Head of caudate nucleus (tissue), 42 donors: ENCODE data around the gene VTI1A.
"Not testable (repeated sequence)": the region's sequence is repeated elsewhere in the genome, so short reads cannot be mapped to it uniquely, and the experiment has no call there.

Experiments
- DNase-seq, 42 donors: peaks; one replicate each; pipeline versions ENCODE4 v3.0.0 to v3.0.0-alpha.2; 2020 to 2021; ENCODE audit warnings: mixed read lengths in 7 of 42
- intact Hi-C: fragments of 100-400 bp; cut with DNase I; formaldehyde crosslinking; loops from one replicate; pipeline ENCODE4 v1.15.0; 2022

Gene VTI1A

GRCh38 chr10:112498806-112499205 is 51.8 kb downstream of the VTI1A start:
- DNase-seq, result no peak
- intact Hi-C loops, result no loop called here

DNA sequence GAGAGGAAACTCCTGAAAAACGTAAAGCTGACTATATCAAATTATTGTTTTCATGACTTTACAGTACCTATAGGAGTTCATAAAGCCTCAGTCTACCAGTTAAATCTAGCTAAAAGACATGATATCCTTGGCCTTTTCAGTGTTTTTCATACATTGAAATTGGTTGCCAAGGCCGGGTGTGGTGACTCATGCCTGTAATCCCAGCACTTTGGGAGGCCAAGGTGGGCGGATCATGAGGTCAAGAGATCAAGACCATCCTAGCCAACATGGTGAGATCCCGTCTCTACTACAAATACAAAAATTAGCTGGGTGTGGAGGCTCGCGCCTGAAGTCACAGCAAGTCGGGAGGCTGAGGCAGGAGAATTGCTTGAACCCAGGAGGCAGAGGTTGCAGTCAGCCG is 53.0 kb downstream of the VTI1A start:
- intact Hi-C loops, DNase-seq: not testable (repeated sequence)

DNA sequence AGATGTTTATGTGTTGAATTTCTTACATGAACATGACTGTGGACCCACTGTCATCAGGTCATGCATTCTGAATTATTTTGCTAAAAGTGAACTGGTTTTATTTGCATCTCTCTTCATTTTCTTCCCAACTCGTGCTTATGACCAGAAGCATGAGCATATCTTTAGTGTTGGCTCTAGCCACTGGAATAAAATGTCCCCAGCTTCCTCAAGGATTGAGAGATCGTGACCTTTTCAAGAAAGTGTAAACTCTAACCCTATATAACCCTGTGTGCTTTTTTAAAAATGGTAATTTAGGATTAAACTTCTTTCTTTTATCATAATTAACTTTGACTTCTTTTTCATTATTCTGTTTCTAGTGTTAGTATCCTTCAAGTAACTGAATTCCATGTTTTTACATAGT is 55.5 kb downstream of the VTI1A start:
- intact Hi-C loops, result no loop called here
- DNase-seq, result no peak

- no peak for DNase-seq
- intact Hi-C loops, result no loop called here
Measured at GRCh38 chr10:112503643-112504042, 56.6 kb downstream of the VTI1A start.

DNA sequence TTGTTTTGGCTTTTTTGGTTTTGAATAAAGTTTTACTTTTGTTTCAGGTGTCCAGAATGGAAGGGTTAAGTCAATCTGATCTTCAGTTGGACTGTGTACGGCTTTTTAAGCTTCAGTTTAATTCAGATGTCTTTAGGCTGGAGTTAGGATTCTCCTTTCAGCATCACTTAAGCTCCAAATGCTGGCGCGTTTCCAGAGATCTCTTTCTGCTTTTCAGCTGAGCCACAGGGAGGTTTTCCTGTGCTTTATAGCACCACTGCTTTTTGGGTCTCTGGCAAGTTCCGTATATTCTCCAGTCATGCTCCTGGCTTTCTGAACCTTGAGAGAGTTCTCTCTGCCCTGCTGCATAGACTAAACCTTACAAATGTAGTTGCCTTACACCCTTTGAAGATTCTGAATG is 60.0 kb downstream of the VTI1A start:
- DNase-seq, result peak in 1 of 42 donors; percentile 14
- intact Hi-C loops, result no loop called here

DNA sequence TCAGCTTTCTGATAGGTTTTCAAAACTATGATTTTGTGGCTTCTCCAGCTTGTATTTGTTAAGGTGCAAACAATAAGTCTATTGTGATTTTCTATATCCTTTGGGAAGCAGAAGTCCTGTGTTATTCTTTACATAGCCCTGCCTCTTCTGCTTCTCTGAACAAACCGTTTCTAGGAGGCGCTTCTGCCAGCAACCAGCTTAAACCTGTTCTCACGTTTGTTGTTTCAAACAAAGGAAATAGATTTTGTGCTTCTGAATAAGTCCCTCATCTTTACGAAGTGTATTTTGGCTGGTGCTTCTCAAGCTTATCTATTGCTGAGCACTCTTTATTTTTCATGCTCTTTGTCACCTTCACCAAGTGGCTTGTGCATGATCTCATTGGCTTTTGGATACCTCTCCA is 61.0 kb downstream of the VTI1A start:
- intact Hi-C loops, result no loop called here
- no peak for DNase-seq

DNA sequence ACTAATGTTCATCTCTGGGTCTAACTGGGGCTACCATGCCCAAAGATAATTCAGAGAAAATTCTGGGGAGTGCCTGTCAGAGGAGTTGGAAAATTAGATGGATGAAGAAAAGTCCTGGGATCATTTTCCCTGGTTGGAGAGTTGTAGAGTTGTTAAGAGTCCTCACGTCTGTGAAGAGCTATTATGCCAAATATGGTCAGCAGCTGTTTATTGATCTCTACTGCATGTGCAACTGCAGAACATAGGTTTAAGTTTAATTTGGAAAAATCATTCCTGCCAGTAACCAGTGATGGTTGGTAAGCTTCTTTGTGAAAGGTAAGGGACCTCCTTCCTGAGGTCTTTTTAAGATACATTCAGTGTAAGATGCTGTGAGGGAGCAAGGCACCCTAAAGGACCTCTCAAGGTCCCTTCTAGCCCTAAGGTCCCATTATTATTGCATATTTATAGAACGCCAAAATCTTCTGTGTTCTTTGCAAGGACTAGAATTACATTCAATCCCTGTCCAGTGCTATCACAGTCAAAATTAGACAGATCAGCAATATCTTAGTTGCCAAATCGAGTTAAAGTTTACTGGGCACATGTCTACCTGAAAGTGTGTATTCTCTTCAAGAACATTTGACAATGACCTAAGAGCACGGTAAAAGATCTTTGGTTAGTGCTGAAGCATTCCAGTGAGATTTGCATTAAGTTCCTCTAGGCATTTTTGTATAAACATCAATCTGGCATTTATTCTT is 62.7 kb downstream of the VTI1A start:
- no peak for DNase-seq
- intact Hi-C loops, result no loop called here

- intact Hi-C loops, result no loop called here
- DNase-seq, result no peak
Measured at GRCh38 chr10:112510384-112510783, 63.4 kb downstream of the VTI1A start.

- intact Hi-C loops, result no loop called here
Measured at GRCh38 chr10:112512294-112512693, 65.3 kb downstream of the VTI1A start.

DNA sequence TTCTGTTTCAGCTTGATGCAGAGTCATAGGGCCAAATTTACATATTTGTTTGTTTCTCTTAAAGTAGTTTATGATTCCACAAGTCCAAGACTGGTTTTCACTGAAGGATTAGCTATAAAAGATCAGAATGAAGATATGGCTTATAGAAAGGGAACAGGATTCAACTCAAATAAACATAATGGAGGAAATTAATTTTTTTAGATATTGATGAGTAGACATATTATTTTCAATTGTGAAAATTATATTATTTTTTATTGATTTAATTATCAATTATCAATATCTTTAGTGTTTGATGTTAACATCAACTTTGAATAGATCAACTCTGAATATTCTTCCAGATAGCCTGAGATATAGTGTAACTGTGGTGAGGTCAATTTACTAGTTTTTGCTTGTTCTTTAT is 68.1 kb downstream of the VTI1A start:
- DNase-seq, result no peak
- intact Hi-C loops, result no loop called here

More at GRCh38 chr10:112512294-112512693, 65.3 kb downstream of the VTI1A start:
- no peak for DNase-seq

DNA sequence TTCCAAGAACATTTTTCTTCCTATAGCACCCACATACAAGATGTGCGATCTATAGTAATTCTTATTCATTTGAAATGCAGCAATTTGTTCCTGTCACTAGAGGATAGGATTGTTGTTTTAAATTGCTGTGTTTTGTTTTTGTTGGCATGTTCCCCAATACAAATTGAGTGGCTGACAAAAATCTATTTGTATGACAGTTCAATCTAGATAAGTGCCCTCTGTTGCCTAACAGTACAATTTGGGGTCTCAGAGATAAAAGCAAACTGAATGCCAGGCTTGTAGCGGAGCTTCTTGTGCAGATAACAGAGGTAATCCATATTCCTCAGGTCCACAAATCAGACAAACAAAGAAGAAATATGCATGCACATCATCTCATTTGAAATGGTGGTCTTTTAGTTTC is 68.8 kb downstream of the VTI1A start:
- intact Hi-C loops, result no loop called here
- no peak for DNase-seq

DNA sequence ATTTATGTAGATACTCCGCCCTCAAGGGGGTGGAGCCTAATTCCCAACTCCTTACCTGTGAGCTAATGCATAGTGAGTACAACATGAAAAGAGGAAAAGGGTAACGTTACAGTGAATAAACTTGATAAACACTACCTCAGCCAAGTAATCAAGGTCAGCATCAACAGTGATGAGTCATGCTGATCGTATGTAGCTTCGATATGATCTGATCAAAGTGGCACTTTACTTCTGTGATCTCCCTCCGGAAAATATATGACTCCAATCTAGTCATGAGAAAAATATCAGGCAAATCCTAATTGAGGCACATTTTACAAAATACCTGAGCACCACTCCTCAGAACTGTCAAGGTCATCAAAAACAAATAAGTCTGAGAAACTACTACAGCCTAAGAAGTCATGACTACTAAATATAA is 70.4 kb downstream of the VTI1A start:
- intact Hi-C loops, result no loop called here

DNA sequence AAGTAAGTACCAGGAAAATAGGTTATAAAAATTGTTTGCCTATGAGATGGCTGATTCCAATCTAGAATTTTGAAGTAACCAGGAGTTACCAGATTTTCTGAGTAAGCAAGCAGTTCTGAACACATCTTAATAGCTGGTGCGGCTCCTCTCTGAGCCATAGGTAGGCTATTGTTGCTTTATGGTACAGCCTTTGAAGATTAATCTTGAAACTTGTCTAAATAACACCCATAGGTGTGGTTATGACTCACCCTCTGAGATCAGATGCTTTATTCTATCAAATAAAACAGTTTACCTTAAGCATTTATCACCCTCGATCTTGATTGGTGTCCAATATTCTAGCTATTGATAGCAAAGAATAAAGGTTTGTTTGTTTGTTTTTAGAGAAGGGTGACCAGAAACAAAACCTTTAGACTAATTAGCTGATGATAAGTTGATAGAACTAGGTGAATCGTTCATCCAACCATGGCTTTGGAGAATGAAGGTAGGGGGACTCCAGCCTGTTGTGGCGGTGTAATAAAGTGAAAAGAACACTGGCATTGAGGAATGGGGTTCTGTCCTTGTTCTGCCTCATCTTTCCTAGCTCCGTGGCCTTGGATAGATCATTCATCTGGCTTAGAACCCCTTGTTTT is 72.2 kb downstream of the VTI1A start:
- intact Hi-C loops, result no loop called here
- DNase-seq, result no peak

More for the DNA sequence above, 70.4 kb downstream of the VTI1A start:
- no peak for DNase-seq

DNA sequence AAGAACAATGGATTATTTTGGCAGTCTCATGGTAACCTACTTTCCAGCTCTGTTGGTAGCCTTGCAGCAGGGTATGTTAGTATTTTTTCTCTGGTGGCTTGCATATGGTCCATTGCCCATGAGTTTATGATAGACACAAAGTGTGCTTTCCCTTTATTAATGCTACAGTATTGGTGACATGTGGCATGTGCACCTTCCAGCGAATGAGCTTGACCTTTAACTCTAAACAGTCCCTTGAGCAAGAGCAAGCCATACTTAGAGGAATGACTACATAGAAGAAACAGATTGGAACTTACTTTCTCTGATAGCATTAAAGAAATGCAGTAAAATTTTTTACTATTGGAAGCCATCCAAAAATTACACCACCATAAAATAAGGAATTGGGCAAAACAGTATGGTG is 73.9 kb downstream of the VTI1A start:
- intact Hi-C loops, result no loop called here
- DNase-seq, result no peak

DNA sequence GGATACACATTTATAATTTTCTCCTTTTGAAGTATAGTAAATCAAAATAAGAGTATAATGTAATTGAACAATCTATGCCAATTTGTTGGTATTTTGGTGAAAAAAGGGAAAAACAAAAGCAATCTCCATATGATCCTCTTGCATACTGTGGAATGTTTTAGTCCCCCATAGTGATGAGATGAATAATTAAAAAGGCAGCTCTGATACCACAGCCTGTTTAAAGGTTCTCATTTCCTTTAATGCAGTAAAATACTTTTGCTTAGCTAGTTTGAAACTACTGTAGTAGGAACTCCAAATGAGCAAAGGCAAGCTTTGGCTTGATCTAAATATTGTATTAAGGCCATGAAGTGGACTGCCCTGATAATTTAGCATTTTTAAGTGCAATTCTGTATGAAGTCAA is 77.6 kb downstream of the VTI1A start:
- intact Hi-C loops, result no loop called here
- DNase-seq, result no peak

GRCh38 chr10:112525200-112525599 is 78.2 kb downstream of the VTI1A start:
- DNase-seq, result no peak
- intact Hi-C loops, result no loop called here

DNA sequence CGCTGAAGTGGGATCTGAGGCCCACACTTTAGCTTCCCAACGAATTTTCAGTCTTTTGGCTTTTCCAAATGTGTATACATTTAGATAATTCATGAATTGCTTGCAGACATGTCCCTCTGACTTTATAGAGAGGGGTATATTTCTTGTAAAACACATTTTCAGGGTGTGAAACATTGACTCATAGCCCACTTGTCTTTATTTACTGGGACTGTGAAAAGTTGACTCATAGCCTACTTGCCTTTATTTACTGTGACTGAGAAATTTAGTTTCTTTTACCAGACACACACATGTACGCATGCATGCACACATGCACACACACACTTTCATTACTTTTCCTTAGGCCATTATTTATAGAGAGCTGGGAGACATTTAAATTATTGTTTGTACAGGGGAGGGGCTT is 79.1 kb downstream of the VTI1A start:
- intact Hi-C loops, result no loop called here
- DNase-seq, result no peak

DNA sequence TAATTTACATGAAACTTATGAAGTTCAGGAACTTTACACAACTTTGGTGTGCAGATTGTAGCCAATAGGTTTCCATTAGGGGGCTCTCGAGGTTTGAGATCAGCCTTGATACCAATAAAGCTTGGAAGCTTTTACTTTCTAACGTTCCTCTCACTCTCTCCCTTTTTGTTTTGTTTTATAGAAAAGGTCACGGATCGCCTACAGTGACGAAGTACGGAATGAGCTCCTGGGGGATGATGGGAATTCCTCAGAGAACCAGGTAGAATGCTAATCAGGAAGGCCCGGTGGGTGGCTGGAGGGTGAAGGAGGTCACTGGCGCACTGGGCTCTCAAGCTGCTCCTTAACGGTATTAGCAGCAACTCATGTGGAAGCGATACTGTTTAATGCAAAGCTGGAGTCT is 79.9 kb downstream of the VTI1A start:
- intact Hi-C loops, result no loop called here
- DNase-seq, result peak in 2 of 42 donors; percentile 8 to 26

DNA sequence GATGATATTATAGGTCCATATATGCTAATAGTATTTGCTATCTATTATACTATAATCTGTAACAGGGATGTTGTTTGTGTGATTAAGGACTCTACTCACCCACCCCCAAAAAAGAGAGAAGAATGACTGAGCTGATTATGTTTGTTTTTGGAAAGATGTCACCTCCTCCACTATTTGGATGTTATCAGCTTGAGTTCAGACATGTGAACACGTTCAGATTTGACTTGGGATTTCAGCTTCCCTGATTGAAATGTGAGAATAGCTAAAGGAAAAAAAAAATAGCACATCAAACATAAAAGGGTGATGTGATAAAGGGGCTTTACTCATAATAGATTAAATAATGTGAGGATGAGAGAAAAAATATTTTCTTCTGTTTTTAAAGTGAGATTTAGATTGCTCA is 81.2 kb downstream of the VTI1A start:
- DNase-seq, result no peak
- intact Hi-C loops, result no loop called here

DNA sequence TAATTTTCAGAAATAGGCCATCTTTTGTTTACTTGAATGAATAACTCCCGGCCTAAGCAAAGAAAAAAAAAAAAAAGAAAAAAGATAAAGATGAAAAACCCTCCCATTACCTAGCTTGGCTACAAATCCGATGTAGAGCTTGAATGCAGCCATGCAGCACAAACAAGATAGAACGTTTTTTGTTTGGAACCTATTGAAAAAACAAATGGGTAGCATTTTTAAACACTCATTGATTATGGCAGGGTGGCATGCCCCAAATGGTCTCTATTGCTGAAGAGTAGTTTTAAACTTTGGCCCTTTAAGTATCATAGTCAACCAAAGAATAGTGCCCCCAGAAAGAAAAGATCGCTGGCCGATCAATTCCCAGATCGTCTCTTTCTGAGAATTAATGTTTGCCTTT is 84.4 kb downstream of the VTI1A start:
- no peak for DNase-seq

DNA sequence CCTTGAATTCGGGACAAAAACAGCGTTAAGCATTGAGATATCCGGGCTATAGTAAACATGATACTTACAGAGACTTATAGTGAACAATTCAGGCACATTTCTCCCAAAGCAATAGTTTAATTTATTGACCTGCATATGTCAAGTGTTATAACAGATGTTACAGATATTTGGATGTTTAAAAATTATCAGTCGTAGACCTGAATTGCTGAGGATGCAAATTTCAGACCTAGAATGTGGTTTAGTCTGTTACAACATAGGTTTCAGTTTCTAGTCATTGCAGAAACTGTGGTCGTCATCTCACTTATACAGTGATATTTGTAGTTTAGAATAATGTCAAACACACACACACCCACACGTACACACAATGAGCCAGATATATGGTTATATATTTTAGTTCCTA is 85.2 kb downstream of the VTI1A start:
- intact Hi-C loops, result no loop called here
- DNase-seq, result no peak

More for the DNA sequence above, 84.4 kb downstream of the VTI1A start:
- intact Hi-C loops, result no loop called here
